Skeletal muscle satellite cell (primary cell): ENCODE results near the gene CIT.

Source experiments
- H3K27me3 ChIP-seq: 2 replicates; pipeline ENCODE4 v1.7.0; 2013; ENCODE audit warnings: low read length; ENCODE audit not compliant: control insufficient read depth, insufficient read depth
- H3K36me3 ChIP-seq: 2 replicates; pipeline ENCODE4 v1.7.0; 2013; ENCODE audit warnings: mild to moderate bottlenecking, control low read depth, low read length; ENCODE audit not compliant: insufficient read depth
- H3K4me1 ChIP-seq: 2 replicates; pipeline ENCODE4 v1.7.0; 2013; ENCODE audit warnings: low read length; ENCODE audit not compliant: control insufficient read depth, insufficient read depth
- H3K4me2 ChIP-seq: 2 replicates; pipeline ENCODE4 v1.7.0; 2013; ENCODE audit warnings: mild to moderate bottlenecking, low read length
- H3K4me3 ChIP-seq: 2 replicates; pipeline ENCODE4 v1.7.0; 2013; ENCODE audit warnings: low read length
- H3K9ac ChIP-seq: 2 replicates; pipeline ENCODE4 v1.7.0; 2013; ENCODE audit warnings: mild to moderate bottlenecking, low read depth, low read length, moderate library complexity
- H3K9me3 ChIP-seq: replicated peaks from 2 replicates; pipeline ENCODE4 v1.7.0; 2013; ENCODE audit warnings: mild to moderate bottlenecking, control low read depth, low read length

Gene CIT

DNA sequence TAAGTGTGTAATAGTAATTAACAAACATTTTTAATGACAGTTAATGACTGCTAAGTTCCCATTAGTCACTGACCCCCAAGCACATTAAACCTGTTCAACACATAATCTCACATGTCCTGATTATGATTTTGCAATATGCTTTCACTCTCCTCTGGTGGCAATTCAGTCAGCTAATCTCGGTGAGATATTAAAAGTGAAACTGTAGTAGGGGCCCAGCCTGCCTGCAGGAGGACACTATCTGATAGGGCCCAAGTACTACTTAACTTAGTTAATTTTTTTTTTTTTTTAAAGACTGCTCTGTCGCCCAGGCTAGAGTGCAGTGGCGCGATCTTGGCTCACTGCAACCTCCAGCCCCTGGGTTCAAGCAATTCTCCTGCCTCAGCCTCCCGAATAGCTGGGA, 48.8 kb downstream of the CIT start:
- Histone ChIP-seq H3K27me3 (no peaks in the 10 kb centered on the region), H3K9me3 (no peaks in the 10 kb centered on the region), H3K4me3 (no peak overlapping the region), H3K4me1 (no peaks in the 10 kb centered on the region), H3K4me2 (no peak overlapping the region), H3K9ac (no peak overlapping the region), H3K36me3 (peaks cover 3% of the 10 kb centered on the region)

- no peak overlapping the region for H3K9ac ChIP-seq
- peaks cover 3% of the 10 kb centered on the region for H3K36me3 ChIP-seq
- H3K4me2 ChIP-seq, result no peak overlapping the region
- H3K9me3 ChIP-seq, result no peaks in the 10 kb centered on the region
- H3K27me3 ChIP-seq, result no peaks in the 10 kb centered on the region
- no peaks in the 10 kb centered on the region for H3K4me1 ChIP-seq
- H3K4me3 ChIP-seq, result no peak overlapping the region
These were observed 49.4 kb downstream of the CIT start for GRCh38 chr12:119827760-119828159.

GRCh38 chr12:119826661-119827445, 50.3 kb downstream of the CIT start:
- H3K36me3 ChIP-seq, result peaks cover 3% of the 10 kb centered on the region

GRCh38 chr12:119825262-119825661, 51.9 kb downstream of the CIT start:
- H3K9me3 ChIP-seq, result no peaks in the 10 kb centered on the region
- H3K4me1 ChIP-seq, result no peaks in the 10 kb centered on the region
- H3K9ac ChIP-seq, result no peak overlapping the region
- H3K4me2 ChIP-seq, result no peak overlapping the region
- no peaks in the 10 kb centered on the region for H3K27me3 ChIP-seq
- H3K36me3 ChIP-seq, result peaks cover 3% of the 10 kb centered on the region
- H3K4me3 ChIP-seq, result no peak overlapping the region

More at GRCh38 chr12:119826661-119827445, 50.3 kb downstream of the CIT start:
- no peaks in the 10 kb centered on the region for H3K4me1 ChIP-seq
- no peak overlapping the region for H3K4me3 ChIP-seq
- H3K4me2 ChIP-seq, result no peak overlapping the region
- H3K27me3 ChIP-seq, result no peaks in the 10 kb centered on the region
- H3K9ac ChIP-seq, result no peak overlapping the region
- no peaks in the 10 kb centered on the region for H3K9me3 ChIP-seq

- Histone ChIP-seq H3K36me3 (peaks cover 20% of the 10 kb centered on the region), H3K4me3 (no peak overlapping the region)
These were observed 55.1 kb downstream of the CIT start for GRCh38 chr12:119822046-119822445.

GRCh38 chr12:119819322-119819721, 57.8 kb downstream of the CIT start:
- Histone ChIP-seq H3K4me2 (no peak overlapping the region), H3K27me3 (no peaks in the 10 kb centered on the region), H3K36me3 (peaks cover 18% of the 10 kb centered on the region), H3K4me1 (no peaks in the 10 kb centered on the region), H3K9ac (no peak overlapping the region), H3K9me3 (no peaks in the 10 kb centered on the region), H3K4me3 (no peak overlapping the region)

More at GRCh38 chr12:119822046-119822445, 55.1 kb downstream of the CIT start:
- Histone ChIP-seq H3K4me2 (no peak overlapping the region), H3K27me3 (no peaks in the 10 kb centered on the region), H3K9ac (no peak overlapping the region), H3K9me3 (no peaks in the 10 kb centered on the region), H3K4me1 (no peaks in the 10 kb centered on the region)

DNA sequence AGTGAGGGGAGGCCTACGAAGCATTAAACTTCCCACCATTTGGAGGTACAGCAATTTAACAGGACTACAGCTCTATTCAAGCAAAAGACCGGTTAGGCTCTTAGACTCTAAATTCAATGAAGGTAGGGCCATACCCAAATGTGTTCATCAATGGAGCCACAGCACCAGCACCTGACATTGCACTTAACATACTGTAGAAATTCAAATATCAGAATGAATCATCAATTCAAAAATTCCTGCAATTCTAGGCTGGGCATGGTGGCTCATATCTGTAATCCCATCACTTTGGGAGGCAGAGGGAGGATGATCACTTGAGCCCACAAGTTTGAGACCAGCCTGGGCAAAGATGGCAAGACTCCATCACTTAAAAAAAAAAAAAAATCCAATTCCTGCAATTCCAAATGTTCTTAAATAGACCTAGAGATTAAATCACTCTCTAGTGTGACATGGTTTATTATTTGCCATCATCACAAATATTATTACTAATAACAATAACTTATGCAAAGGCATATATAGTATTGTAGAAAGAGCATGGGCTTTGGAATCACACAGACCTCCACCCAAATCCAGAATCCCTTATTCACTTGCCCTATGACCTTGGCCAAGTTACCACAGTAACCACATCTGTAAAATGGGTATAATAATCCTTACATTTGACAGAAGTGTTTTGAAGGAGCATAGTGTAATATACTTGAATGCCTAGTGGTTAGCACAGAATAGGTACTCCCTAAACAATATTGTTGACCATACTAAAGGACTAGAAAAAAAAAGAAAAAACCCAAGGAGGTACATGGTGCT, 59.4 kb downstream of the CIT start:
- H3K36me3 ChIP-seq, result peaks cover 18% of the 10 kb centered on the region

DNA sequence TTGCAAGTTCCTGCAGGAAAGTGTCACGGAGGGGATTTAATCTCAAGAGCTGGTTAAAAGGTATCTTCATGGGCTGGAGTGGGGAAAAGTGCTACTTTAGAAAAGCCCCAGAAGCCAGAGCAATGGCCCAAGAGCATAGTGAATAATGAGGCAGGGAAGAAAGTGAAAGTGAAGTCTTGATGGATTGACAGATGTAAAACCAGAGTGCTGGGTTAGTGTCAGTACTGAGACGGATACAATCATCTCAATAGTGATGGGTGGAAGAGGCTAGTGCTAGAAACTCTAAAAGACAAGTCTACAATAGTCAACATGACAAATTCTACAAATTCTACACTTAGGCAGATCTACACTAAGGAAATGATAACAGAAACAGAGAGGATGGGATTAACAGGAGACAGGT, 68.1 kb downstream of the CIT start:
- no peaks in the 10 kb centered on the region for H3K27me3 ChIP-seq
- H3K9ac ChIP-seq, result no peak overlapping the region
- peak overlapping the region; percentile 57 for H3K4me2 ChIP-seq
- H3K4me3 ChIP-seq, result peak overlapping the region; percentile 15
- H3K9me3 ChIP-seq, result no peaks in the 10 kb centered on the region
- peaks cover 26% of the 10 kb centered on the region for H3K4me1 ChIP-seq
- H3K36me3 ChIP-seq, result peaks cover 4% of the 10 kb centered on the region

More for the DNA sequence above, 59.4 kb downstream of the CIT start:
- Histone ChIP-seq H3K9ac (no peak overlapping the region), H3K4me2 (no peak overlapping the region), H3K27me3 (no peaks in the 10 kb centered on the region), H3K4me3 (no peak overlapping the region), H3K4me1 (no peaks in the 10 kb centered on the region), H3K9me3 (no peaks in the 10 kb centered on the region)

GRCh38 chr12:119808441-119808840, 68.7 kb downstream of the CIT start:
- H3K36me3 ChIP-seq, result peaks cover 4% of the 10 kb centered on the region
- peak overlapping the region; percentile 15 for H3K4me3 ChIP-seq
- H3K4me1 ChIP-seq, result peaks cover 31% of the 10 kb centered on the region
- H3K9me3 ChIP-seq, result no peaks in the 10 kb centered on the region
- H3K27me3 ChIP-seq, result no peaks in the 10 kb centered on the region
- peak overlapping the region; percentile 57 for H3K4me2 ChIP-seq
- no peak overlapping the region for H3K9ac ChIP-seq

DNA sequence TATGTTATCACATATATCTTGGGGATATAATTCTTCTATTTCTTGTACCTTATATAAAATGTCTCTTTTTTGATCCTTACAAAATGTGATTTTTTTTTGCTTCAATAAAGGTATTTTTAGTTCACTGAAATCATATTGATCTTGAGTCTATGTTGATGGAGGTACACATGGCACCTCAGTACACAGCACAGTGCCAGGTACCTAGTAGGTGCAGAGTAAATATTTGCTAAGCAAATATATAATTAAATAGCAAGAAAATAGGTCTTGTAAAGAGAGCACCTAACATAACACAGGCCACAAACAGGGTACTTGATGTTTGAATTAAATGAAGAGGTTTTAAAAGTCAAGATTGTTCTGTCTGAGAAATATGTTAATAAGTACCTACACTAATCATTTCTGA, 69.7 kb downstream of the CIT start:
- H3K4me1 ChIP-seq, result peaks cover 35% of the 10 kb centered on the region
- H3K27me3 ChIP-seq, result no peaks in the 10 kb centered on the region
- no peak overlapping the region for H3K4me2 ChIP-seq
- H3K9ac ChIP-seq, result no peak overlapping the region
- no peak overlapping the region for H3K4me3 ChIP-seq
- peaks cover 4% of the 10 kb centered on the region for H3K36me3 ChIP-seq
- no peaks in the 10 kb centered on the region for H3K9me3 ChIP-seq

GRCh38 chr12:119804011-119804641, 73.0 kb downstream of the CIT start:
- no peaks in the 10 kb centered on the region for H3K9me3 ChIP-seq
- H3K4me2 ChIP-seq, result peak overlapping the region; percentile 88
- no peaks in the 10 kb centered on the region for H3K27me3 ChIP-seq
- peaks cover 32% of the 10 kb centered on the region for H3K4me1 ChIP-seq
- peak overlapping the region; percentile 65 for H3K4me3 ChIP-seq
- H3K9ac ChIP-seq, result peak overlapping the region; percentile 32
- no peaks in the 10 kb centered on the region for H3K36me3 ChIP-seq
